ENCODE measurements around the gene ENPP1.

GRCh38 chr6:131828080-131828479, 20.3 kb downstream of the ENPP1 start:
- TF ChIP-seq EP300 (IDR thresholded peaks at IDR 0.05) = no peak
- TF ChIP-seq POLR2A (IDR thresholded peaks at IDR 0.05) = no peak

Measured in gastroesophageal sphincter (tissue), 2 donors.